ENCODE measurements around the gene NDEL1. TPM values are rescaled to one million over a fixed set of nuclear protein-coding genes. Genes with fewer than 3 reads are reported as not detected.
"Not testable (repeated sequence)": the region's sequence is repeated elsewhere in the genome, so short reads cannot be mapped to it uniquely, and the experiment has no call there.

The NDEL1 gene, protein sequence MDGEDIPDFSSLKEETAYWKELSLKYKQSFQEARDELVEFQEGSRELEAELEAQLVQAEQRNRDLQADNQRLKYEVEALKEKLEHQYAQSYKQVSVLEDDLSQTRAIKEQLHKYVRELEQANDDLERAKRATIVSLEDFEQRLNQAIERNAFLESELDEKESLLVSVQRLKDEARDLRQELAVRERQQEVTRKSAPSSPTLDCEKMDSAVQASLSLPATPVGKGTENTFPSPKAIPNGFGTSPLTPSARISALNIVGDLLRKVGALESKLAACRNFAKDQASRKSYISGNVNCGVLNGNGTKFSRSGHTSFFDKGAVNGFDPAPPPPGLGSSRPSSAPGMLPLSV
- 41.9 TPM for polyA plus RNA-seq (ENCODE audit: insufficient read length)

- peak; percentile 99 for DNase-seq
Measured at GRCh38 chr17:8435245-8436168, at the start of gene NDEL1. NDEL1 (plus strand) TSS chr17:8435884; CDS start chr17:8444272, 8,388 bp downstream.

DNA sequence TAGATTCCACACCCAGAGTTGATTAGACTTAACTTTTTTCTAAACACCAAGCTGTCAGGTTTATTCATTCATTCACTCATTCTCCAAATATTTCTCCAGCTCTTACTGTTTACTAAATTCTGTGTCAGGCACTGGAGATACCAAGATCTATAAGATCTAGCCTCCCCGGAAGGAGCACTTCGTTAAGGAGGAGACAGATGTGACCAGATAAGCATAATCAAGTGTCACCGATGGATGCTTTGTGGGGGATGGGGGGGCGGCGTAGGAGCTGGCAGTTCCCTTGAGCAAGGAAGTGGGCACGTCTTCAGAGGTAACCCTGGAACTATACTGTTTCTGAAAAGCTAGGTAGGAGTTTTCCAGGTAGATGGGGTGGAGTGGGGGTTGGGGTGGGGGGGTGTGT is 48.8 kb upstream of the NDEL1 start:
- DNase-seq, result no peak

DNA sequence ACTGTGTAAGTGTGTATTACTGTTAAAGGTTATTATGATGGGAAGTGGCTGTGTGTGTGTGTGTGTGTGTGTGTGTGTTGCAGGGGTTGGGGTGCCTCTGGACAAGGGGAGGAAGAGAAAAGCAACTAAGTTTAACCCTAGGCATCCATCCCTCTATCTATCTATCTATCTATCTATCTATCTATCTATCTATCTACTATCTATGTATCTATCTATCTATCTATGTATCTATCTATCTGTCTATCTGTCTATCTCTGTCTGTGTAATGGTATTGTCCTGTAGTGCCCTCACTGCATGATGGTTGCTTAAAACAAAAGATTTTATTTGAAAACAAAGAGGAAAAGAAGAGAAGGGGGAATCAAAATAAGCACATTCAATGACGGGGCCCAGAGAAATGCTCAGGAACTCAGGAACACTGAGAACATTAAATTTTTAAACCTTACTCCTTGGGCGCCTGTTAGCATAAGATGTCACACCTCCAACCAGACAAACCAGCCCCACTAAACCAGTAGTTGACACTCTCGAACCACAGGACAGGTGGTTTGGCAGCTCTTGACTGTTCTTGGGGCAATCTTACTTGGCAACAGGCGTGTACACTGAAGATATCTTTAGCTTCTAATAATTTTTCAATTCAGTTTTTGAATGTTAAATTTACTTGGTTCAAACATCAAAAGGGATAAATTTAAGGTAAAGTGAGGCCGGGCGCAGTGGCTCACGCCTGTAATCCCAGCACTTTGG is 47.6 kb upstream of the NDEL1 start:
- DNase-seq, result no peak

DNA sequence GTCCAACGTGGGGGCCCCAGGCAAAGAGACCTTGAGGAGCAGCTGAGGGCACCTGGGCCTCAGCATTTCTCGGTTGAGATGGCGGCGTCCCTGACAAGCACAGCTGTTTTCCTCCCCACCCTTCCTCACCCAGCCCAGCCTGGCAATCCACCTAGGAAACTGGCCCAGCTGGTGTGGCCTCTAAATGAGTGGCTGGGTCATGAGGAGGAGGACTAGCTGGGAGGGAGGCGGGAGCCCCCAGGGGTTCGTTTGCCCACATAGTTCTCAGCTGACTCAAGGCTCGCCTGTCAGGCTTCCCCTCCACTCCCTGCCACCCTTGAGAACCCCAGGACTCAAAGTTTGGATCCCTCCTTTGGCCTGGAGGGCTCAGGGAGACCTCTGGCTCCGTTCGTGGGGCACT is 44.0 kb upstream of the NDEL1 start:
- DNase-seq, result no peak

DNA sequence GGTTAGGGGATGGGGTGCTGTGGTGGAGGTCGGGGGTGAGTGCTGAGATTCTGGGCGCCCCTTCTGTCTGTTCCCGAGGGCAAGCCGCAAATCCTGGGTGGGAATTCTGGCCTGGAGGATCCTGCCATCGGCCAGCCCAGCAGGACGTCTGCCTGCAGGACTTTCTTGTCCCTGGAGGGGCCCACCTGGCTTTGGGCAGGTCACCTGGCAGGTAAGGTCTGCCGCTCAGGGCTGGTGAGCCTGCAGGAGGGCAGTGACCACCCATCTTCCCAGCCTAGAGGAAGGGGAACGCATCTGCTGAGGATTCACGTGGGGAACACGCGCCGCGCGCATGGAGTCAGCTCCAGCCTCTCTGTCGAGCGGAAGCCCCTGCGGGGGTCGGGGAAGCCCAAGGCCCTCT is 43.4 kb upstream of the NDEL1 start:
- DNase-seq, result no peak

DNA sequence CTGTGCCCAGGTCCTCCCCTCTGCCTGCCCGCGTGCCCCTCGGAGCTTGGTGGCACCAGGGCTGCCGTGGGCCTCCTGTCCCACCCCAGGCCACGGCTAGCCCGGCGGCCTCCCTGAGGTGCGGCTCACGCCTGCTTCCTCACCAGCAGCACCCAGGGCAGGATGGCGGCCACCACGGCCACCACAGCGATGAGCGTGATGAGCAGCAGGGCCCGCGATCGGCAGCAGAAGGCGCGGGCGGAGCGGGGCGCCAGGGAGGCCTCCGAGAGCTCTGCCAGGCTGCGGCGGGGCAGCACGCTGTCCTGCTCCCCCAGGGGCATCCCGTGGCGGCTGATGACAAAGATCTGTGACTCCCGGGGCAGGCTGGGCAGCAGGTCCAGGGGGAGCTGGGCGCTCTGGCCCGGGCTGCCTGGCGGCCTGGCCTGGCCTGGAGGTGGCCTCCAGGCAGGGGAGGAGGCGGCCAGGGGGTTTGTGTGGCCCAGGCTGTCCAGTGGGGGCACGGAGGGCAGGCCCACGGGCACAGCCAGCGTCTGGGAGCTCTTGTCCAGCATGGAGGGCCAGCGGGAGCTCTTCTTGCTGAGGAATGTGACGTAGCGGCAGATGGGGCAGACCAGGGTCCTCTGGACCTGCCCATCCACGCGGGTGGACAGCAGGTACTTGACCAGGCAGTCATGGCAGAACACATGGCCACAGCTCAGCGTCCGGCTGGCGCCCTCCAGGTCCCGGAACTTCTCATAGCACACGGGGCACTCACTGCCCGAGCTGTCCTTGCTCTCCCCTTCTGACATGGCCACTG is 42.8 kb upstream of the NDEL1 start:
- no peak for DNase-seq

DNA sequence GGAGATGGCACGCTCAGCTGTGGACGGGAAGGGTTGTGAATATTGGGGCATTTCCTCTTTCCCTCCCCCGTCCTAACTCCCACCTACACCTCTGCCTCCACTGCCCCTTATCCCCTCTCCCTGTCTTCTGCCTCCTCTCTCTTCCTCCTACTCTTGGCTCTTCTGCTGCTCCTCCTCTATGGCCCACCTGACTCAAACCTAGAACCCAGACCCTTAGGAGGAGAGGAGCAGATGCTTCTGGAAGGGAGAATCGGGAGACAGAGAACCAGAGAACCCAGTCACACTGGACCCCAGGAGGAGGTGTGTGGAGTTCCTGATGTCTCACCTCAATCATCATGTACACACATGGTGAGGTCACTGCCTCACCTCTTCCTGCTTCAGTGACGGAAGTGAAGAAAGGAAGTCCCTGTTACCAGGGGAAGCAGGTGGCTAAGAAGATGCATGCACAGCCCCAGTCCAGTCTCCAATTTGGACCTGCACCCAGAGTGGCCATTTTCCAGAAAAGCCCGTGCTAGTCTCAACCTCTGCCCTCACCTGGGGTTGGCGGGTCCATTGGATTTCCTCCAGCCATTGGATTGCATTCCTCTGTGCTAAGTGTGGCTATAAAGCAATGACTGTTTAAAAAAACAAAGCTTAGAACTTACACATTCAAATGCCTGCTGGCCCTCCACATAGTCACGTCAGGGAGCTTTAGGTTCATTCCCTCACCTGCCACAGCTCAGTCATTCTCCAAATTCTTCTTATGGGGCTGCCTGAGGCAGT is 42.0 kb upstream of the NDEL1 start:
- no peak for DNase-seq

GRCh38 chr17:8394497-8394896 is 41.2 kb upstream of the NDEL1 start:
- DNase-seq, result not testable (repeated sequence)

GRCh38 chr17:8397636-8398035 is 38.0 kb upstream of the NDEL1 start, which contains the start of gene RNF222:
RNF222 (minus strand) TSS chr17:8397827; CDS start chr17:8393461, 4,366 bp downstream.
- DNase-seq, result no peak

- DNase-seq, result no peak
Measured at GRCh38 chr17:8398980-8399379, 36.7 kb upstream of the NDEL1 start.

GRCh38 chr17:8401107-8401506 is 34.6 kb upstream of the NDEL1 start:
- no peak for DNase-seq

DNA sequence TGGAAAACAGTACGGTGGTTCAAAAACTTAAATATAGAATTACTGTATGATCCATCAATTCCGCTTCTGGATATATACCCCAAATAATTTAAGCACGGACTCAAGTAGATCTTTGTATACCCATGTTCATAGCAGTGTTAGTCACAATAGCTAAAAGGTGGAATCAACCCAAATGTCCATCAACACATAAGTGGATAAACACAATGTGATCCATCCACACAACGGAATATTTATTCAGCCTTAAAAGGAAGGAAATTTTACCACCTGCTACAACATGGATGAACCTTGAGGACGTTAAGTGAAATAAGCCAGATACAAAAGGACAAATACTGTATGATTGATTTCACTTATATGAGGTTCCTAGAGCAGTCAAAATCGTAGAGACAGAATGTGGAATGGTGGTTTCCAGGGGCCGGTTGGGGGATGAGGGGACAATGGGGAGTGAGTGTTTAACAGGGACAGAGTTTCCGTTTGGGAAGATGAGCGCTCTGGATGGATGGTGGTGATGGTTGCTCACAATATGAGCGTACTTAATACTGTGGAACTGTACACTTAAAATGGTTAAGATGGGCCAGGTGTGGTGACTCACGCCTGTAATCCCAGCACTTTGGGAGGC is 32.7 kb upstream of the NDEL1 start:
- no peak for DNase-seq

- no peak for DNase-seq
Measured at GRCh38 chr17:8405499-8406016, 30.1 kb upstream of the NDEL1 start.

DNA sequence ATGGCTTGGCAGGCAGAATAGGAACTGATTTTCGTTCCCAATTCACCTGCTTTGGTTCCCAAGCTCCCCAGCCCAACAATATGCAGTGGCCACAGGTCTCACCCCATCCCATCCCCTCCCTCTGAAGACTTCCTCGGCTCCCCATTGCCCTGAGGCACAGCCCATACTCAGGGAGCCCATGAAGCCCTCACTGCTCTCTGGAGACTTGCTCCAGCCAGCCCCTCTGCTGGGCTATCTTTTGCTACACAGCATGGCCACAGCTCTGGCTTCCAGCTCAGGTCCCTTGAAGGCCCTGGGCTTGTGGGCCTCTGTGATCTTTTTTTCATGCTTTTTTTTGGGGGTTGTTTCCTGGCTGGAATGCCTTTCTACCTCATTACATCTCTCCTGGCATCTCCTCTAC is 29.5 kb upstream of the NDEL1 start:
- no peak for DNase-seq

DNA sequence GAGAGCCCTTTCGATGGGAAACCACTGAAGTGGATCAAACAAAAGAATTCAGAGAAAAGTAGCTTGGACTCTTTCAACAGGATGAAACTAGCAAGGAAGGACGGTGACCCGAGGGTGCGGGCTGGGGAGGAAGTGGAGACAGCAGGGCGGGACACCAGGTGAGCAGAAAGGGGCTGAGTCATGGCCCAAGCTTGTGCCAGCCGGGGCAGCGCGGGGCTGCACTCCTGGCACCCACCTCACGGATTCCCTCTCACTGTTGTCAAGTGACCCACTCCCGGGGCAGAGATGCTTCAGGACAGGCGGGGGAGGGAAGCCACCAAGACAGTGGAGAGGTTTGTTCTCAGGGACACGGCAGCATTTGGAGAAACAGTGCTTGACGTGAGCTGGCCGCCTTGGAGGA is 27.3 kb upstream of the NDEL1 start:
- no peak for DNase-seq

- peak; percentile 90 for DNase-seq
Measured at GRCh38 chr17:8409966-8410882, 25.5 kb upstream of the NDEL1 start.

- no peak for DNase-seq
Measured at GRCh38 chr17:8410883-8411238, 24.8 kb upstream of the NDEL1 start.

DNA sequence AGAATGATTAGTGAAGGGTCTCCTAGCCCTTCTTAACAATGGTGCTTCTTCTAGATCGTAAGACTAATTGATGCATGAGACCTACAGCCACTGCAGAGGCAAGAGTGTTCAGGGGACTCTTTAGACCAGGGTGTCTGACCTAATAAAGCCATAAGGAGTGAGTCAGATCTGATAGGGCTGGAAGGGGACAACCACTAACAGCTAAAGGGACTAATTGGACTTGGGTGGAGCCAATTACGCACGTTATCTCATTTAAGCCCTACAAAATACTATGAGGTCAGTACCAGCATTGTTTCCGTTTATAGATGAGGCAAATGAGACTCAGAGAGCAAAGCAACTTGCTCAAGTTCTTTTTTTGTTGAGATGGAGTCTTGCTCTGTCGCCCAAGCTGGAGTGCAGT is 23.6 kb upstream of the NDEL1 start:
- no peak for DNase-seq

DNA sequence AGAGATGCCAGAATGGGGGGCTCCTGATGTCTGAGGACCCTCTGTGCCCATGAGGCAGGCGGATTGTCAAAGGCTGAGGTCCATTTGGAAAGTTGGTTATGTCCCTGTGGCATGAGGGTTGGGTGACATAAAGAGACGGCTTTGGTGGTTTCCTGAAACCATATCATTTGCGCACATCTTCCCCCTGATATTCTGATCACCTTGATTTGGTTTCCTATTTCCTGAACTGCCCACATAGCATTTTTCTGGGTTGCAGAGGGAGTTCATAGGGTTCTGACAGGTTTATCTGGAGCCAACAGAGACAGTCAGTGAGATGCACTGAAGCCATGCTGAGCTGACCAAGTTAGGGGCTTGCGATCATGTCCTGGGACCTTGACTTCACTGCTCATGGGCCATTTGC is 22.4 kb upstream of the NDEL1 start:
- no peak for DNase-seq
